GM12801 (cell line): ENCODE measurements around the gene MYO5A.

Experiments
- CTCF ChIP-seq: IDR thresholded peaks from one replicate; pipeline ENCODE4 v1.5.1; 2011; ENCODE audit warnings: control low read depth; ENCODE audit not compliant: insufficient read length; ENCODE audit errors: extremely low read depth

The MYO5A gene

GRCh38 chr15:52303093-52303772 is 225.4 kb downstream of the MYO5A start:
- no peak for TF ChIP-seq CTCF

DNA sequence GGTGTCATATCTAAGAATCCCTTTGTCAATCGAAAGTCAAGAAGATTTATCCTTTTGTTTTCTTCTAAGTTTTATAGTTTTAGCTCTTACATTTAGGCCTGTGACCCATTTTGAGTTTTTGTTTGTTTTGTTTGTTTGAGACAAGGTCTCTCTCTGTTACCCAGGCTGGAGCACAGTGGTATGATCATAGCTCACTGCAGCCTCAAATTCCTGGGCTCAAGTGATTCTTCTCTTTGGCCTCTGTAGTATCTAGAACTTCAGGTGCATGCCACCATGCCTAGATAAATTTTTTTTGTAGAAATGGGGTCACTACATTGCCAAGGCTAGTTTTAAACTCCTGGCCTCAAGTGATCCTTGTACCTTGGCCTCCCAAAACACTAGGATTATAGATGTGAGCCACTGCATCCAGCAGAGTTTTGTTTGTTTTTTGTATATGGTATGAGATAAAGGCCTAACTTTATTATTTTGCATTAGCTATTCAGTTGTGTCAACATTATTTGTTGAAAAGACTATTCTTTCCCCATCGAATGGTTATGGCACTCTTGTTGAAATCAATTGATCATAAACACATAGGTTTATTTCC is 227.3 kb downstream of the MYO5A start:
- no peak for TF ChIP-seq CTCF

- TF ChIP-seq CTCF: no peak
Observed at GRCh38 chr15:52295421-52296001, 233.2 kb downstream of the MYO5A start, which contains the start of gene MYO5C. Gene MYO5C, minus strand, starts transcription at chr15:52295804. Its CDS starts 168 bp downstream, at chr15:52295636.

DNA sequence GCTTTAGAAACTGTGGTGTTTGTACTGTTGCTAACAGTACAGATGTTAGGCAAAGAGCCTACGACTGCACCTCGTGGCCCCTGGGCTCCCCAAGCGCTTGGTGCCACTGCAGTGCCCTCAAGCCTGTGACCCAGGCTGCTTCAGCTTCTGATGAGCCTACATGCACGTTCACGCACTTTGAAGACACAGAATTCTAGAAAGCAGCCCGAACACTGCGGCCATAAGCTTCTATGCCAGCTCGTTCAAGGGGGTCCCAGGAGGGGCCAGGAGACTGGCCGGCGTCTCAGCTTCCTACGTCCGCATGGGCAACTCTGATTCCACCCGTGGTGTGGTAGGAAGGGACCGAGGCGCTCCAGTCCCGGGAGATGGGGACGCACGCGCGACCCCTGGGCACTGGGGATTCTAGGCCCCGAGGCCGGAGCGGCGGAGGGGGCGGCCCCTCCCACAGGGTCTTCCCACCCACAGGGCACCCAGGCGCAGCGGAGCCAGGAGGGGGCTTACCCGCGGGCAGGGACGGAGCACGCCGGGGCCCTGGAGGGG is 233.7 kb downstream of the MYO5A start:
- TF ChIP-seq CTCF: no peak

DNA sequence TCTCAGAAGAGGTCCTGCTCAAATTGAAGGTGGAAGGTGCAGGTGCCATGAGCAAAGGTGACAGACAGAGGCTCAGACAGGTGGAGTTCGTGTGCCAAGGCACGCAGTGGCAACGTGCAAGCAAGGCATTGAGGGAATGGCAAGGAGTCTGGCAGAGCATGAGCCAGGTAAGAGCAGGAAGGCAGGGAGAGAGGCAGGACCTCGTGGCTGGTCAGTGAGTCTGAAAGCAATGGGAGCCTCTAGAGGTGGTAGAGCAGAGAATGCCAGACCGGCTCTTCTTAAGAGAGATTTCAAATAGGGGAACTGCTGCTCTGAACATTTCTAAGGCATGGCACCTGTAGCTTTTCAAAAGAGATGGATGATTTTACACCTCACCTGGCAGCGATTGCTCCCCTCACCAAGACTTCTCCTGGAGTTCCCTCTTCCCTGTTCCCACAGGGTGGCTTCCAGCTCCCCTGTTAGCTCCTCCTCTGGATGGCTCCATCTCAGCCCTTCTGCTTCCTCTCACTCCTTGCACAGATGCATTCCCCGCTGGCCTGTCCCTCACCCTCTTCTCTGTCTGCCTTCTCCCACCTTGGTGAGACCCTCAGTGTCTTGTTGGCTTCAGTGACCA is 235.8 kb downstream of the MYO5A start:
- TF ChIP-seq CTCF: no peak

- no peak for TF ChIP-seq CTCF
Observed at GRCh38 chr15:52291204-52291603, 237.5 kb downstream of the MYO5A start.

GRCh38 chr15:52290800-52291199 is 237.9 kb downstream of the MYO5A start:
- TF ChIP-seq CTCF: no peak
